ENCODE measurements around the gene NUDC. TPM values are rescaled to one million over a fixed set of nuclear protein-coding genes. Genes with fewer than 3 reads are reported as not detected.

NUDC gene
- total RNA-seq, 1 experiment from 2014 or later, result 118 TPM

DNA sequence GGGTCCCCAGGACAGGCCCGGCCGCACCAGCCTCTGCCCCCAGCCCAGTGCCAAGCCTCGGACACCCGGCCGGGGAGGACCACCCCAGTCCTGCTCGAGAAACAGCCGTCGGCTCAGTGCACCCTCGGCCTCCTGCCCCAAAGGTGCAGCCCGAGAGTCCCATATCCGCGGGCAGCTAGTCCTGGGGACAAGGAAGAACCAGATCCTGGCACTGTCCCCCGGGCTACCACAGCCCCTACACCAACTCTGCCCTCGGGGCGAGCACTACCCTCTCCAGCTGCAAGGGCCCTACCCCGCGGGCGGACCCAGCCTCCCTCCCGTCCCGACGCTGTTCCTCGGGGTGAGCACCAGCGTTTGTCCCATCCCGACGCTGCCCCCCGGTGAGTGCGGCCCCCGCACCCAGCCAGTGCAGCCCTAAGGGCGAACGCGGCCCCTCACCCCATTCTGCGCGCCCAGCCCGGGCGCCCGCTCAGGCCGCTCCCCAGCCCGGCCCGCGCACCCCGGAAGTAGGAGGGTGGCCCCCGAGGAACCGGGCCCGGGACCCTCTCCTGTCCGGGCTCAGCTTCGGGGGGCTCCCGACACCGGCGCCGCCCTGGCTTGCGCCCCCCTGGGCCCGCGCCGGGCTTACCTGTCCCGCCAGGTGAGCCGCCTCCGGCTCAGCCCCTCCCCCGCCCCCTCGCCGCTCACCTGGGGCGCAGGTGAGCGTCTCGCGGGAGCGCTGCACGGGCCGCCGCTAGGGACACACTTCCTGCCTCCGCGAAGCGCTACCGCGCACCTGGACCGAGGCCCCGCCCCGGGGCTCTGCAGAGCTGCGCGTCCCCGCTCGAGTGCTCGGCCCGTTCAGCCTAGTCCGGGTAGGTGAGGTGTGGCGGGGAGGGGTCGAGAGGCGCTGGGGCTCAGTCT lies 38.4 kb downstream of the NUDC start, which contains the start of gene KDF1 (continued):
- TF ChIP-seq, protein P1, sequence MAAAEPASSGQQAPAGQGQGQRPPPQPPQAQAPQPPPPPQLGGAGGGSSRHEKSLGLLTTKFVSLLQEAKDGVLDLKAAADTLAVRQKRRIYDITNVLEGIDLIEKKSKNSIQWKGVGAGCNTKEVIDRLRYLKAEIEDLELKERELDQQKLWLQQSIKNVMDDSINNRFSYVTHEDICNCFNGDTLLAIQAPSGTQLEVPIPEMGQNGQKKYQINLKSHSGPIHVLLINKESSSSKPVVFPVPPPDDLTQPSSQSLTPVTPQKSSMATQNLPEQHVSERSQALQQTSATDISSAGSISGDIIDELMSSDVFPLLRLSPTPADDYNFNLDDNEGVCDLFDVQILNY (CRISPR knock-in tag; IDR thresholded peaks at IDR 0.05), result peak; percentile 92
- TF ChIP-seq, protein P2, sequence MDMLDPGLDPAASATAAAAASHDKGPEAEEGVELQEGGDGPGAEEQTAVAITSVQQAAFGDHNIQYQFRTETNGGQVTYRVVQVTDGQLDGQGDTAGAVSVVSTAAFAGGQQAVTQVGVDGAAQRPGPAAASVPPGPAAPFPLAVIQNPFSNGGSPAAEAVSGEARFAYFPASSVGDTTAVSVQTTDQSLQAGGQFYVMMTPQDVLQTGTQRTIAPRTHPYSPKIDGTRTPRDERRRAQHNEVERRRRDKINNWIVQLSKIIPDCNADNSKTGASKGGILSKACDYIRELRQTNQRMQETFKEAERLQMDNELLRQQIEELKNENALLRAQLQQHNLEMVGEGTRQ (CRISPR knock-in tag; IDR thresholded peaks at IDR 0.05), result peak; percentile 53; the same call in 1 of the 2 replicates
- no peak for TF ChIP-seq IRF2 (CRISPR knock-in tag; IDR thresholded peaks at IDR 0.05; ENCODE audit: borderline replicate concordance, low read depth)
- TF ChIP-seq, protein P3, sequence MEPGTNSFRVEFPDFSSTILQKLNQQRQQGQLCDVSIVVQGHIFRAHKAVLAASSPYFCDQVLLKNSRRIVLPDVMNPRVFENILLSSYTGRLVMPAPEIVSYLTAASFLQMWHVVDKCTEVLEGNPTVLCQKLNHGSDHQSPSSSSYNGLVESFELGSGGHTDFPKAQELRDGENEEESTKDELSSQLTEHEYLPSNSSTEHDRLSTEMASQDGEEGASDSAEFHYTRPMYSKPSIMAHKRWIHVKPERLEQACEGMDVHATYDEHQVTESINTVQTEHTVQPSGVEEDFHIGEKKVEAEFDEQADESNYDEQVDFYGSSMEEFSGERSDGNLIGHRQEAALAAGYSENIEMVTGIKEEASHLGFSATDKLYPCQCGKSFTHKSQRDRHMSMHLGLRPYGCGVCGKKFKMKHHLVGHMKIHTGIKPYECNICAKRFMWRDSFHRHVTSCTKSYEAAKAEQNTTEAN (CRISPR knock-in tag; IDR thresholded peaks at IDR 0.05), result no peak
- TF ChIP-seq, protein P4, sequence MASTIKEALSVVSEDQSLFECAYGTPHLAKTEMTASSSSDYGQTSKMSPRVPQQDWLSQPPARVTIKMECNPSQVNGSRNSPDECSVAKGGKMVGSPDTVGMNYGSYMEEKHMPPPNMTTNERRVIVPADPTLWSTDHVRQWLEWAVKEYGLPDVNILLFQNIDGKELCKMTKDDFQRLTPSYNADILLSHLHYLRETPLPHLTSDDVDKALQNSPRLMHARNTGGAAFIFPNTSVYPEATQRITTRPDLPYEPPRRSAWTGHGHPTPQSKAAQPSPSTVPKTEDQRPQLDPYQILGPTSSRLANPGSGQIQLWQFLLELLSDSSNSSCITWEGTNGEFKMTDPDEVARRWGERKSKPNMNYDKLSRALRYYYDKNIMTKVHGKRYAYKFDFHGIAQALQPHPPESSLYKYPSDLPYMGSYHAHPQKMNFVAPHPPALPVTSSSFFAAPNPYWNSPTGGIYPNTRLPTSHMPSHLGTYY (CRISPR knock-in tag; IDR thresholded peaks at IDR 0.05), result no peak
- TF ChIP-seq, protein P5, sequence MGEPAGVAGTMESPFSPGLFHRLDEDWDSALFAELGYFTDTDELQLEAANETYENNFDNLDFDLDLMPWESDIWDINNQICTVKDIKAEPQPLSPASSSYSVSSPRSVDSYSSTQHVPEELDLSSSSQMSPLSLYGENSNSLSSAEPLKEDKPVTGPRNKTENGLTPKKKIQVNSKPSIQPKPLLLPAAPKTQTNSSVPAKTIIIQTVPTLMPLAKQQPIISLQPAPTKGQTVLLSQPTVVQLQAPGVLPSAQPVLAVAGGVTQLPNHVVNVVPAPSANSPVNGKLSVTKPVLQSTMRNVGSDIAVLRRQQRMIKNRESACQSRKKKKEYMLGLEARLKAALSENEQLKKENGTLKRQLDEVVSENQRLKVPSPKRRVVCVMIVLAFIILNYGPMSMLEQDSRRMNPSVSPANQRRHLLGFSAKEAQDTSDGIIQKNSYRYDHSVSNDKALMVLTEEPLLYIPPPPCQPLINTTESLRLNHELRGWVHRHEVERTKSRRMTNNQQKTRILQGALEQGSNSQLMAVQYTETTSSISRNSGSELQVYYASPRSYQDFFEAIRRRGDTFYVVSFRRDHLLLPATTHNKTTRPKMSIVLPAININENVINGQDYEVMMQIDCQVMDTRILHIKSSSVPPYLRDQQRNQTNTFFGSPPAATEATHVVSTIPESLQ (CRISPR knock-in tag; IDR thresholded peaks at IDR 0.05), result no peak
- no peak for TF ChIP-seq NFATC4 (CRISPR knock-in tag; IDR thresholded peaks at IDR 0.05)
- TF ChIP-seq, protein P6, sequence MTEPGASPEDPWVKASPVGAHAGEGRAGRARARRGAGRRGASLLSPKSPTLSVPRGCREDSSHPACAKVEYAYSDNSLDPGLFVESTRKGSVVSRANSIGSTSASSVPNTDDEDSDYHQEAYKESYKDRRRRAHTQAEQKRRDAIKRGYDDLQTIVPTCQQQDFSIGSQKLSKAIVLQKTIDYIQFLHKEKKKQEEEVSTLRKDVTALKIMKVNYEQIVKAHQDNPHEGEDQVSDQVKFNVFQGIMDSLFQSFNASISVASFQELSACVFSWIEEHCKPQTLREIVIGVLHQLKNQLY (CRISPR knock-in tag; IDR thresholded peaks at IDR 0.05), result no peak
- TF ChIP-seq JUN (CRISPR knock-in tag; IDR thresholded peaks at IDR 0.05), result no peak
- no peak for TF ChIP-seq SMAD4 (CRISPR knock-in tag; IDR thresholded peaks at IDR 0.05)
- no peak for TF ChIP-seq RORB (CRISPR knock-in tag; IDR thresholded peaks at IDR 0.05)
- peak; percentile 95 for TF ChIP-seq CBFB (CRISPR knock-in tag; IDR thresholded peaks at IDR 0.05; ENCODE audit: low read depth)
- TF ChIP-seq, protein P7, sequence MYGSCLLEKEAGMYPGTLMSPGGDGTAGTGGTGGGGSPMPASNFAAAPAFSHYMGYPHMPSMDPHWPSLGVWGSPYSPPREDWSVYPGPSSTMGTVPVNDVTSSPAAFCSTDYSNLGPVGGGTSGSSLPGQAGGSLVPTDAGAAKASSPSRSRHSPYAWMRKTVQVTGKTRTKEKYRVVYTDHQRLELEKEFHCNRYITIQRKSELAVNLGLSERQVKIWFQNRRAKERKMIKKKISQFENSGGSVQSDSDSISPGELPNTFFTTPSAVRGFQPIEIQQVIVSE (CRISPR knock-in tag; IDR thresholded peaks at IDR 0.05; ENCODE audit: borderline replicate concordance), result no peak
- TF ChIP-seq, protein P8, sequence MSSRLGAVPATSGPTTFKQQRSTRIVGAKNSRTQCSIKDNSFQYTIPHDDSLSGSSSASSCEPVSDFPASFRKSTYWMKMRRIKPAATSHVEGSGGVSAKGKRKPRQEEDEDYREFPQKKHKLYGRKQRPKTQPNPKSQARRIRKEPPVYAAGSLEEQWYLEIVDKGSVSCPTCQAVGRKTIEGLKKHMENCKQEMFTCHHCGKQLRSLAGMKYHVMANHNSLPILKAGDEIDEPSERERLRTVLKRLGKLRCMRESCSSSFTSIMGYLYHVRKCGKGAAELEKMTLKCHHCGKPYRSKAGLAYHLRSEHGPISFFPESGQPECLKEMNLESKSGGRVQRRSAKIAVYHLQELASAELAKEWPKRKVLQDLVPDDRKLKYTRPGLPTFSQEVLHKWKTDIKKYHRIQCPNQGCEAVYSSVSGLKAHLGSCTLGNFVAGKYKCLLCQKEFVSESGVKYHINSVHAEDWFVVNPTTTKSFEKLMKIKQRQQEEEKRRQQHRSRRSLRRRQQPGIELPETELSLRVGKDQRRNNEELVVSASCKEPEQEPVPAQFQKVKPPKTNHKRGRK (CRISPR knock-in tag; IDR thresholded peaks at IDR 0.05; ENCODE audit: borderline replicate concordance), result no peak
- TF ChIP-seq, protein P9, sequence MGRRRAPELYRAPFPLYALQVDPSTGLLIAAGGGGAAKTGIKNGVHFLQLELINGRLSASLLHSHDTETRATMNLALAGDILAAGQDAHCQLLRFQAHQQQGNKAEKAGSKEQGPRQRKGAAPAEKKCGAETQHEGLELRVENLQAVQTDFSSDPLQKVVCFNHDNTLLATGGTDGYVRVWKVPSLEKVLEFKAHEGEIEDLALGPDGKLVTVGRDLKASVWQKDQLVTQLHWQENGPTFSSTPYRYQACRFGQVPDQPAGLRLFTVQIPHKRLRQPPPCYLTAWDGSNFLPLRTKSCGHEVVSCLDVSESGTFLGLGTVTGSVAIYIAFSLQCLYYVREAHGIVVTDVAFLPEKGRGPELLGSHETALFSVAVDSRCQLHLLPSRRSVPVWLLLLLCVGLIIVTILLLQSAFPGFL (CRISPR knock-in tag; IDR thresholded peaks at IDR 0.05; ENCODE audit: borderline replicate concordance), result 0 out of 2 replicates have a peak, but pooled peaks have one; percentile 70
- TF ChIP-seq, protein P10, sequence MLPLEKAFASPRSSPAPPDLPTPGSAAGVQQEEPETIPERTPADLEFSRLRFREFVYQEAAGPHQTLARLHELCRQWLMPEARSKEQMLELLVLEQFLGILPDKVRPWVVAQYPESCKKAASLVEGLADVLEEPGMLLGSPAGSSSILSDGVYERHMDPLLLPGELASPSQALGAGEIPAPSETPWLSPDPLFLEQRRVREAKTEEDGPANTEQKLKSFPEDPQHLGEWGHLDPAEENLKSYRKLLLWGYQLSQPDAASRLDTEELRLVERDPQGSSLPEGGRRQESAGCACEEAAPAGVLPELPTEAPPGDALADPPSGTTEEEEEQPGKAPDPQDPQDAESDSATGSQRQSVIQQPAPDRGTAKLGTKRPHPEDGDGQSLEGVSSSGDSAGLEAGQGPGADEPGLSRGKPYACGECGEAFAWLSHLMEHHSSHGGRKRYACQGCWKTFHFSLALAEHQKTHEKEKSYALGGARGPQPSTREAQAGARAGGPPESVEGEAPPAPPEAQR (CRISPR knock-in tag; IDR thresholded peaks at IDR 0.05), result no peak
- TF ChIP-seq KAT7 (CRISPR knock-in tag; IDR thresholded peaks at IDR 0.05; ENCODE audit: borderline replicate concordance), result peak; percentile 87; the same call in 1 of the 2 replicates
- TF ChIP-seq, protein P11, sequence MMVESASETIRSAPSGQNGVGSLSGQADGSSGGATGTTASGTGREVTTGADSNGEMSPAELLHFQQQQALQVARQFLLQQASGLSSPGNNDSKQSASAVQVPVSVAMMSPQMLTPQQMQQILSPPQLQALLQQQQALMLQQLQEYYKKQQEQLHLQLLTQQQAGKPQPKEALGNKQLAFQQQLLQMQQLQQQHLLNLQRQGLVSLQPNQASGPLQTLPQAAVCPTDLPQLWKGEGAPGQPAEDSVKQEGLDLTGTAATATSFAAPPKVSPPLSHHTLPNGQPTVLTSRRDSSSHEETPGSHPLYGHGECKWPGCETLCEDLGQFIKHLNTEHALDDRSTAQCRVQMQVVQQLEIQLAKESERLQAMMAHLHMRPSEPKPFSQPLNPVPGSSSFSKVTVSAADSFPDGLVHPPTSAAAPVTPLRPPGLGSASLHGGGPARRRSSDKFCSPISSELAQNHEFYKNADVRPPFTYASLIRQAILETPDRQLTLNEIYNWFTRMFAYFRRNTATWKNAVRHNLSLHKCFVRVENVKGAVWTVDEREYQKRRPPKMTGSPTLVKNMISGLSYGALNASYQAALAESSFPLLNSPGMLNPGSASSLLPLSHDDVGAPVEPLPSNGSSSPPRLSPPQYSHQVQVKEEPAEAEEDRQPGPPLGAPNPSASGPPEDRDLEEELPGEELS (CRISPR knock-in tag; IDR thresholded peaks at IDR 0.05), result peak; percentile 12
